GM06990 (cell line): Measurements from ENCODE around the gene TRMT112.
A peak's percentile ranks its signal among the peaks of the same experiment; 100 is the strongest.

Source experiments
- DNase-seq: peaks from one replicate; pipeline ENCODE4 v3.0.0-alpha.2; 2011; ENCODE audit not compliant: insufficient read length; ENCODE audit errors: extremely low read depth
- H3K27me3 ChIP-seq: replicated peaks from 2 replicates; pipeline ENCODE4 v1.6.0; 2011; ENCODE audit warnings: low read length; ENCODE audit not compliant: control insufficient read depth, insufficient read depth
- H3K36me3 ChIP-seq: 2 replicates; pipeline ENCODE4 v1.5.1; 2011; ENCODE audit warnings: low read length; ENCODE audit not compliant: control insufficient read depth, insufficient read depth
- H3K4me3 ChIP-seq: replicated peaks from 2 replicates; pipeline ENCODE4 v1.5.1; 2011; ENCODE audit warnings: low read depth, mild to moderate bottlenecking, control low read depth, low read length
- TF ChIP-seq, protein P1 (sequence below): IDR thresholded peaks from 2 replicates; pipeline ENCODE4 v1.5.1; 2011; ENCODE audit warnings: low read length, control low read depth, mild to moderate bottlenecking, inconsistent platforms; ENCODE audit not compliant: insufficient read depth, poor library complexity, severe bottlenecking

Gene TRMT112

DNA sequence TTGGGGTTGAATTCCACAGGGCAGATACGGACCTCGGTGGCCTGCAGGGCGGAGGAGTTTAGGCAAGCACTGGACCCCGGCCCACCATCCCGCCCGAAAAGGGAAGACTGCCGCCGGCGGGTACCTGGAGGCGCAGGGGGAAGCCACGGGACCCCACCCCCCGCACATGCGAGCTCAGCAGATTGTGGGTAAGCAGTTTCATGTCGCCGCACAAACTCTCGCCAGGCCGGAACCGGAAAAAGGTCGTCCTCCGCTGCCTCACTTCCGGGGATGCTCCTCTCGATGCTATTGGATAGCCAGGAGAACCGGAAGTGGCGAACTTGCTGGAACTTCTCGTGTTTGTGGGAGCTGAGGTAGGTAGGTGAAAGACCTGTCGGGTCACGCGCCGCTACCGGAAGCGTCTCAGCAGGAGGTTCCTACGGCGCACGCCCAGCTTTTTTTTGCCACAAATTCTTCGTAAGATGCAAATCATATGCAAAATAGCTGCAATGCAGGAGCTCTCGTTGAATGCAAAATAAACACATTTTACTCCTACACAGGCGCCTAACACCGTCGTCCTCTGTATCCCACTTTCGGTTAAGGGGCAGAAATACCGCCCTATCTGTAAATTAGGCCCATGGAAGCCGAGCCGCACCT is at the start of gene TRMT112:
Gene TRMT112 (minus strand): TSS at position 235 of the 636 bp plus-strand sequence. CDS start 33 bp downstream, at position 202.
- TF ChIP-seq, protein P1, sequence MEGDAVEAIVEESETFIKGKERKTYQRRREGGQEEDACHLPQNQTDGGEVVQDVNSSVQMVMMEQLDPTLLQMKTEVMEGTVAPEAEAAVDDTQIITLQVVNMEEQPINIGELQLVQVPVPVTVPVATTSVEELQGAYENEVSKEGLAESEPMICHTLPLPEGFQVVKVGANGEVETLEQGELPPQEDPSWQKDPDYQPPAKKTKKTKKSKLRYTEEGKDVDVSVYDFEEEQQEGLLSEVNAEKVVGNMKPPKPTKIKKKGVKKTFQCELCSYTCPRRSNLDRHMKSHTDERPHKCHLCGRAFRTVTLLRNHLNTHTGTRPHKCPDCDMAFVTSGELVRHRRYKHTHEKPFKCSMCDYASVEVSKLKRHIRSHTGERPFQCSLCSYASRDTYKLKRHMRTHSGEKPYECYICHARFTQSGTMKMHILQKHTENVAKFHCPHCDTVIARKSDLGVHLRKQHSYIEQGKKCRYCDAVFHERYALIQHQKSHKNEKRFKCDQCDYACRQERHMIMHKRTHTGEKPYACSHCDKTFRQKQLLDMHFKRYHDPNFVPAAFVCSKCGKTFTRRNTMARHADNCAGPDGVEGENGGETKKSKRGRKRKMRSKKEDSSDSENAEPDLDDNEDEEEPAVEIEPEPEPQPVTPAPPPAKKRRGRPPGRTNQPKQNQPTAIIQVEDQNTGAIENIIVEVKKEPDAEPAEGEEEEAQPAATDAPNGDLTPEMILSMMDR: no peak
- DNase-seq: peak; percentile 93
- Histone ChIP-seq H3K36me3 (peaks cover 25% of the 10 kb centered on the region), H3K4me3 (peak within 1 kb of the TSS; percentile 97), H3K27me3 (no peaks in the 10 kb centered on the region)

DNA sequence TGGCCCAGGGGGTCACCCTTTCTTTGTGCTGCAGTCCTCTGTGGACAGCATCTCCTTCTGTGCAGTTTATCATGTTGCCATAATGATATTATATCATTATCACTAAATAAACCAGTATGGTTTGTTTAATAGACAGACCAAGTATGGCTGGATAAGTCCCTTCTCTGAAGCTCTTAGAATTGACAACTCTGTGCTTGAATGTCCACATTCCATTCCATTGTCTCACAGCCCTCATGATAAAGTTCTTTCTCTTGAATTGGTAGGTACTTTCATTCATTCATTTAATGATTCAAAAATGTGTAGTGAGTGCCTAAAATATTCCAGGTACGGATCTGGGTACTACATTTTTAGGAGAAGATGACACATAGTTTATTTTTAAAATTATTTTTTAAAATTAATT is 49.4 kb upstream of the TRMT112 start:
- no peak for DNase-seq
- Histone ChIP-seq H3K4me3 (no peak overlapping the region), H3K27me3 (no peaks in the 10 kb centered on the region), H3K36me3 (peaks cover 15% of the 10 kb centered on the region)
- TF ChIP-seq, protein P1: no peak

DNA sequence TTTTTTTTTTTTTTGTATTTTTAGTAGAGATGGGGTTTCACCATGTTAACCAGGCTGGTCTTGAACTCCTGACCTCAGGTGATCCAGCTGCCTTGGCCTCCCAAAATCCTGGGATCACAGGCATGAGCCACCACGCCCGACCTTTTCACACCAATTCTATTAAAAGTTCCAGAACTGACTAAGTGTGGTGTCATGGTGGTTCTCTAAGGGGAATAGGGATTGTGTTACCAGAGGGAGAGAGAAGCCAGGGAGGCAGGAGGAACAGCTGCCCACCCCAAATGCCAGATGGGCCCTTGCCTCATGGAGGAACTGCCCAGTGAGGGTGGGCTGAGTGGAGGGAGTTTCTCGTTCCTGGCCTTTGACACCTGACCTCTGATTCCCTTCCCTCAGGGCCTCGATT is 47.6 kb upstream of the TRMT112 start:
- Histone ChIP-seq H3K36me3 (peaks cover 25% of the 10 kb centered on the region), H3K27me3 (no peaks in the 10 kb centered on the region), H3K4me3 (no peak overlapping the region)
- TF ChIP-seq, protein P1: no peak
- DNase-seq: no peak

DNA sequence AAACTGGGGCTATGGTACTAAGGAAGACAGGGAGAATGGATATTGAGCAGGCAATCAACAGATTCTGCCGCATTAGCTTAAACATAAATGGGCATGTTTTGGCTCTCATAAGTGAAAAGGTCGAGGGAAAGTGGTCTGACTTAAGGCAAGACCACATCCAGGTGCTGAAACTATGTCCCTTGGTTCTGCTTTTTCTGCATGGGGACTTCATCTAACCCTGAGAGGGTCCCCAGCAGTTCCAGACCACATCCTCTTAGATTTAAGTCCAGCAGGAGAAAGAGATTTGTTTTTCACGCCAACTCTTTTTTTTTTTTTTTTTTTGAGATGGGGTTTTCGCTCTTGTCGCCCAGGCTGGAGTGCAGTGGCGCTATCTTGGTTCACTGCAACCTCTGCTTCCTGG is 47.1 kb upstream of the TRMT112 start:
- H3K4me3 ChIP-seq: no peak overlapping the region
- peaks cover 22% of the 10 kb centered on the region for H3K36me3 ChIP-seq
- no peak for DNase-seq
- H3K27me3 ChIP-seq: no peaks in the 10 kb centered on the region
- TF ChIP-seq, protein P1: no peak

DNA sequence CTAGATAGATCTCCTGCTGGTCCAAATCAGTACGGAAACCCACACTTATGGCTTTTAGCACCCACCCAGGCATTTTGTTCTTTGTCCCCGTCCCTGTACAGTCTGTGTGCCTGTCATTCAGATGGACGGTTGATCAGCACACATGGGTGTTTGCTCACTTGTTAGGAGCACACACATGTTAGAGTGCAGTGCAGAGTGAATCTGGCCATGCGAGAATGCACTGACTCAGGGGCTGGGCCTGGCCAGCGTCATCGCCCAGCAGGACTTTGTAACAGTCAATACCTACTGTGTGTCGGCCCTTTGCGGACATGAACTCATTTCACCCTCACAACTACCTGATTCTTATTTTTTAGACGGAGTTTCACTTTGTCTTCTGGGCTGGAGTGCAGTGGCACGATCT is 45.0 kb upstream of the TRMT112 start:
- Histone ChIP-seq H3K27me3 (no peaks in the 10 kb centered on the region), H3K4me3 (no peak overlapping the region), H3K36me3 (peaks cover 19% of the 10 kb centered on the region)
- TF ChIP-seq, protein P1: no peak
- DNase-seq: no peak

DNA sequence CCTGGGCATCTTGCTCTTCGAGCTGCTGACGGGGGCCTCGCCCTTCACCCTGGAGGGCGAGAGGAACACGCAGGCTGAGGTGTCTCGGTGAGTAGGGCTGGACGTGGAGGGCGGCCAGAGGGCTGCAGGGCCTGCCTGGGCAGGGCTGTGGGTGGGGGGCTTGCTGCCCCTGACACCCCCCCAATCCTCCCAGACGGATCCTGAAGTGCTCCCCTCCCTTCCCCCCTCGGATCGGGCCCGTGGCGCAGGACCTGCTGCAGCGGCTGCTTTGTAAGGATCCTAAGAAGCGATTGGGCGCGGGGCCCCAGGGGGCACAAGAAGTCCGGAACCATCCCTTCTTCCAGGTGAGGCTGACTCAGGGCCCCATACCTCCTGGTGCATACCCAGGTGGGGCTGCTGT is 44.3 kb upstream of the TRMT112 start:
- peaks cover 19% of the 10 kb centered on the region for H3K36me3 ChIP-seq
- TF ChIP-seq, protein P1: no peak
- H3K4me3 ChIP-seq: no peak overlapping the region
- H3K27me3 ChIP-seq: no peaks in the 10 kb centered on the region
- DNase-seq: no peak
